Mammary epithelial cell (primary cell): ENCODE results near the gene IMMP2L.

Source experiments
- EZH2 ChIP-seq: IDR thresholded peaks from 2 replicates; pipeline ENCODE4 v1.6.1; 2012; ENCODE audit warnings: low read length, inconsistent platforms, borderline replicate concordance
- TF ChIP-seq, protein P1 (sequence below), 2 donors: IDR thresholded peaks in 1 of 2; conservative IDR thresholded peaks in 1 of 2; 2 replicates each; pipeline ENCODE4 v1.5.1; 2011 to 2012; ENCODE audit warnings: inconsistent platforms in 2 of 2, low read length in 2 of 2, mild to moderate bottlenecking in 2 of 2, control low read depth in 1 of 2, low read depth in 1 of 2; ENCODE audit not compliant: insufficient read depth in 1 of 2; ENCODE audit errors: extremely low read depth in 1 of 2

DNA sequence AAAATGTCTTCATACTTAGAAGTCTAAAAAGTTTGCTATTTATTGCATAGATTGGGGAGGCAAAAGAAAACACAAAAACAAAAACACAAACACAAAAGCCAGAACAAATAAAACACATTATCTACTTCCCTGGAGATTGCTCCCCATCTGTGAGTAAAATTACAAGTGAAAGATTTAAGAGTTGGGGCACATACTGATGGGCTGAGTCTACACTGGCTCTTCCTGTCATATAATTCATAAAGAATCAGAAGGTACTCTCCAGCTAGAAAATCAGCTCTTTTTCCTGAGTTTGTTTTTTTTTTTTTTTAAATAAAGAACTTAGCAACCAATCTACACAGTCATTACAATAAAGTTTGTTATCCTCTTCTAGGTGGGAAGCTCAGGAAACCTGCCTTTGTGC, 663.8 kb downstream of the IMMP2L start:
- TF ChIP-seq, protein P1, sequence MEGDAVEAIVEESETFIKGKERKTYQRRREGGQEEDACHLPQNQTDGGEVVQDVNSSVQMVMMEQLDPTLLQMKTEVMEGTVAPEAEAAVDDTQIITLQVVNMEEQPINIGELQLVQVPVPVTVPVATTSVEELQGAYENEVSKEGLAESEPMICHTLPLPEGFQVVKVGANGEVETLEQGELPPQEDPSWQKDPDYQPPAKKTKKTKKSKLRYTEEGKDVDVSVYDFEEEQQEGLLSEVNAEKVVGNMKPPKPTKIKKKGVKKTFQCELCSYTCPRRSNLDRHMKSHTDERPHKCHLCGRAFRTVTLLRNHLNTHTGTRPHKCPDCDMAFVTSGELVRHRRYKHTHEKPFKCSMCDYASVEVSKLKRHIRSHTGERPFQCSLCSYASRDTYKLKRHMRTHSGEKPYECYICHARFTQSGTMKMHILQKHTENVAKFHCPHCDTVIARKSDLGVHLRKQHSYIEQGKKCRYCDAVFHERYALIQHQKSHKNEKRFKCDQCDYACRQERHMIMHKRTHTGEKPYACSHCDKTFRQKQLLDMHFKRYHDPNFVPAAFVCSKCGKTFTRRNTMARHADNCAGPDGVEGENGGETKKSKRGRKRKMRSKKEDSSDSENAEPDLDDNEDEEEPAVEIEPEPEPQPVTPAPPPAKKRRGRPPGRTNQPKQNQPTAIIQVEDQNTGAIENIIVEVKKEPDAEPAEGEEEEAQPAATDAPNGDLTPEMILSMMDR (conservative IDR thresholded peaks at IDR 0.05 in 1 of 2, IDR thresholded peaks at IDR 0.05 in 1 of 2; ENCODE audit: extremely low read depth in 1 of 2, insufficient read depth in 1 of 2, low read depth in 1 of 2, low read length in 2 of 2), result no peak
- no peak for TF ChIP-seq EZH2
